ENCODE results near the gene WDSUB1.

Gene WDSUB1

GRCh38 chr2:159266554-159266953, 19.9 kb downstream of the WDSUB1 start:
- no peak for DNase-seq

DNA sequence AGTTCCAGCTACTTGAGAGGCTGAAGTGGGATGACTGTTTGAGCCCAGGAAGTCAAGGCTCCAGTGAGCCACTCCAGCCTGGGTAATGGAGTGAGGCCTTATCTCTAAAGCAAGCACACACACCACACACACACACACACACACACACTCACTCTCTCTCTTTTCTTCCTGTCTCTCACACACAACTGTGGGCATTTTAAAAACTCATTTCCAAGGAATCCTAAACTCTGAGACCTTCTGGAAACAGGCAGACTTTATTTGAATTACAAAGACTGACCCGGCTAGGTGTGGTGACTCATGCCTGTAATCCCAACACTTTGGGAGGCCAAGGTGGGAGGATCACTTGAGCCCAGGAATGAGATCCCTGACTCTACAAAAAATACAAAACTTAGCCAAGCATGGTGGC, 21.3 kb downstream of the WDSUB1 start:
- DNase-seq: peak; percentile 61

- DNase-seq: no peak
Observed at GRCh38 chr2:159262904-159263303, 23.6 kb downstream of the WDSUB1 start.

GRCh38 chr2:159262226-159262625, 24.3 kb downstream of the WDSUB1 start:
- DNase-seq: peak; percentile 68

DNA sequence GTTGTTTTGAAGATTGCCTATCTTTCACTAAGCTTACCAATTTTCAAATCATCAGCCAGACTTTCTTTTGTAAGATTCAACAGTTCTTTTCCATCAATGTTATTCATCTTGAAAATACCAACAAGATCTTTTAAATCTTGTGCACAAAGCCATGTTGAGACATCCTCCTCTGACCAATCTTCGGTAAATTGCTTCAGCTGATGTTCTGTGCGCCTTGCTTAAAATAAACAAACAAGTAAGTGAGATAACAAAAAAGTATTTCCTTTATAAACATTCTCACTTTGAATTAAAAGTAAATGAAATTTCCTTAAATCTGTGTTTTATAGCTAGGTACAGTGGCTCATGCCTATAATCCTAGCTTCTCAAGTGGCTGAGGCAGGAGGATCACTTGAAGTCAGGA, 30.3 kb downstream of the WDSUB1 start:
- no peak for DNase-seq

GRCh38 chr2:159252905-159253304, 33.6 kb downstream of the WDSUB1 start:
- no peak for DNase-seq

- DNase-seq: no peak
Observed at GRCh38 chr2:159251296-159252173, 35.0 kb downstream of the WDSUB1 start.

DNA sequence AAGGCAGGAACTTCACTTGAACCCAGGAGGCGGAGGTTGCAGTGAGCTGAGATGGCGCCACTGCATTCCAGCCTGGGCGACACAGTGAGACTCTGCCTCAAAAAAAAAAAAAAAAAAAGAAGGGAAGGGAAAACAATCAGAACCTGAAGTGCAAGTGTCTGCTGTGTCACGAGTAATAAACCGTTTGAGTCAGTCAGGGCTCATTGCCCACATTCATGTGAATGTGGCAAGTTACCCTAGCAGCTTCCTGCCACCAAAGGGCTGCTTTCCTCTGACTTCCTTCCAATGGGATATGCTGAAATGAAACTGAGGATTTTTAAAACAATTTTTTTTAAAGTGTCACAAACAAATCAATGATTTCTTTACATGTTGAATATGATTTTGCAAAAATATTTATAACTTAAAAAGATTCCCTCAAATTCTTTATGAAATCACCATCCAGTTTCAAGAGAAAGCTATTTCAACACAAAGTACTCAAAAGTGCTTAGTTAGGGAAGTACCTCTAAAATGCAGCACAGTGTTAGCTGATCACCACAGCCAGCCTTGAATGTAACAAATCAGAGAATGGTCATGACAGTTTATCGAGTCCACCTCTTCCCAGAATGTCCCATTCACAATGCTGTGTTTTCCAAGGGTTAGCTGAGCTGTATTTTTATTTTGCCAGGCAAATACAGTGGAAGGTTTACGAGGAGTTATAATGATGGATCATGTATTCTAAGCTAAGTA, 36.4 kb downstream of the WDSUB1 start:
- DNase-seq: peak; percentile 68

DNA sequence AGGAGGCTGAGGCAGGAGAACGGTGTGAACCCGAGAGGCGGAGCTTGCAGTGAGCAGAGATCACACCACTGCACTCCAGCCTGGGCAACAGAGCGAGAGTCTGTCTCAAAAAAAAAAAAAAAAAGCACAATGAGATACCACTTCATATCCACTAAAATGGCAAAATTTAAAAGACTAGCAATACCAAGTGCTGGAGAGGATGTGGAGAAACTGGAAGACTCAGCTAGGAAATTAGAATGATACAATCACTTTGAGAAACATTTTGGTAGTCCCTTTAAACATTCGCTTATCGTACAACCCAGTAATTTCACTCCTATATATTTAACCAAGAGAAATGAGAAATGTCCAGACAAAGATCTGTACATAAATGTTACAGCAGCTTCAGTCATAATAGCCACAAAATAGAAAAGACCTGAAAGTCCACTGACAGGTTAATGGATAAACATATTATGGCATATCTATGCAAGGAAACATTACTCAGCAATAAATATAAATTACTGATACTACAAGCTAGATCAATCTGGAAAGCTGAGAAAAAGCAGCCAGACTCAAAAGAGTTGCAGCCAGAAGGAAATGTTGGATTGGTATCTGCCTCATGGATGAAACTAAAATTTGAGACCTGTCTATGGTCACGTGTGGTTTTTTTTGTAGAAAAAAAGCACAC, 40.0 kb downstream of the WDSUB1 start:
- DNase-seq: no peak

GRCh38 chr2:159243529-159243928, 43.0 kb downstream of the WDSUB1 start:
- DNase-seq: peak; percentile 53

GRCh38 chr2:159234868-159235267, 51.6 kb downstream of the WDSUB1 start:
- no peak for DNase-seq

DNA sequence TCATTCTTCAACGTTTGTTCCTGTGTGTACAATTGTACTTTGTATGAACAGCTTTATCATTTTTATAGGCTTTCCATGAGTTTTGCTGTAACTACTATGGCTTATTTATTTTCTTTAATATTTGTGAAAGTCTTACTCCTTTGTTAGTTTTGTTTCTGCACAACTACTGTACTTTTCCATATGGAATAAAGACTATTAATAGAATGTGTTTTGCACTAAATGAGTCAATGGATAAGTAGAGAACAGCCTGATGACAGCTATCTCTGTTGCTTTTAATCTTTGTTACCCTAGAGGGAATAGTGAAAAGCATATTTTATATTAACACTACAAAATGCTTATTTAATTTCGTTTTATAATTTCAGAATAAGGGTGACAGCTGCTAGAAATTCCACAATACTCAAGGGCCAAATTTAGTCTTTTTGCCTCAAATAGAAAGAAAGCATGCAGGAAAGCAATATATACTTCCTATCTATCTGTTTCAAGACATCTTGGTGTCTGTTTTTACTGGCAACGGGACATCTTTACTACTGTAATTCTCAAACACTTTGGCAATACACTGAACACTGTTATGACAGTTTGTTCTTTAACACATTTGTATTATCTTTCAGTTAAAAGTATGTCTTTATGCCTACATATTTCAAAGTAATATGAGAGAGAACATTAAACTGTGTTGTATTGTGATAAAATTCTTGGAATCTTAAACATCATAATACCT, 53.9 kb downstream of the WDSUB1 start:
- no peak for DNase-seq

DNA sequence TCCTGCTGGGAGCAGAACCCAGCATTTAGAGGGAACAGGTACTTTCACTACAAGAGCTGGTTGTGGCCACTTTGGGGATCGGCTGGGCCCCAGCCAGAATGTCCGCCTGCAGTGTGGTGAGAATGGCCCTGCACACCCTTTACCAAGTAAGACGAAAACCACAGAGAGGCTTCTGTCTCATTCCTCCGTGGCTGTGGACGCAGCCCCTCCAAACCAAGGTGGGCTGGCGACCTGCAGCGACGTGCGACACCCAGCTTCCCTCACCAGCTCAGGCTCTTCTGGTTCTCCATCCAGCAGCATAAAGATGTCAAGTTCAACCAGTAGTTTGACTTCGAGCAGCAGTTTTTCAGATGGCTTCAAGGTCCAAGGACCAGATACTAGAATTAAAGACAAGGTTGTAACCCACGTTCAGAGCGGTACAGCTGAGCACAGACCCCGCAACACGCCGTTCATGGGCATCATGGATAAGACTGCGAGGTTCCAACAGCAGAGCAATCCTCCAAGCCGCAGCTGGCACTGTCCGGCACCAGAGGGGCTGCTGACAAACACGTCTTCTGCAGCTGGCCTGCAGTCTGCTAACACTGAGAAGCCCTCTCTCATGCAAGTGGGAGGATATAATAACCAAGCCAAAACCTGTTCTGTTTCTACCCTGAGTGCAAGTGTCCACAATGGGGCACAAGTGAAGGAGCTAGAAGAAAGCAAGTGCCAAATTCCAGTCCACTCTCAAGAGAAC, 56.2 kb downstream of the WDSUB1 start:
- no peak for DNase-seq

DNA sequence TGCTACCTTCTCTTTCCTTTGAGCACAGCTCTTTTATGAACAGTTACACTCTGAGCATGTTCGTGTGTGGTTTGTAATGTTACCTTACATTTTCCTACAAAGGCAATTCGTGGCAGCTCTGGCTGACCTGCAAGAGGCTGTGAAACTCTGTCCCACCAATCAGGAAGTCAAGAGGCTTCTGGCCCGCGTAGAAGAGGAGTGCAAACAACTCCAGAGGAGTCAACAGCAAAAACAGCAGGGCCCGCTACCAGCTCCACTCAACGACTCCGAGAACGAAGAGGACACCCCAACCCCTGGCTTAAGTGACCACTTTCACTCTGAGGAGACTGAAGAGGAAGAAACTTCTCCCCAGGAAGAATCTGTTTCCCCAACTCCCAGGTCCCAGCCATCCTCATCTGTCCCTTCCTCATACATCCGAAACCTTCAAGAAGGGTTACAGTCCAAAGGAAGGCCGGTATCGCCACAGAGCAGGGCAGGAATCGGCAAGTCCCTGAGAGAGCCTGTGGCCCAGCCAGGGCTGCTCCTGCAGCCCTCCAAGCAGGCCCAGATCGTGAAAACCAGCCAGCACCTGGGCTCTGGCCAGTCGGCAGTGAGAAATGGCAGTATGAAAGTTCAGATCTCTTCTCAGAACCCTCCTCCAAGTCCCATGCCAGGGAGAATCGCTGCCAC, 56.9 kb downstream of the WDSUB1 start:
- no peak for DNase-seq

DNA sequence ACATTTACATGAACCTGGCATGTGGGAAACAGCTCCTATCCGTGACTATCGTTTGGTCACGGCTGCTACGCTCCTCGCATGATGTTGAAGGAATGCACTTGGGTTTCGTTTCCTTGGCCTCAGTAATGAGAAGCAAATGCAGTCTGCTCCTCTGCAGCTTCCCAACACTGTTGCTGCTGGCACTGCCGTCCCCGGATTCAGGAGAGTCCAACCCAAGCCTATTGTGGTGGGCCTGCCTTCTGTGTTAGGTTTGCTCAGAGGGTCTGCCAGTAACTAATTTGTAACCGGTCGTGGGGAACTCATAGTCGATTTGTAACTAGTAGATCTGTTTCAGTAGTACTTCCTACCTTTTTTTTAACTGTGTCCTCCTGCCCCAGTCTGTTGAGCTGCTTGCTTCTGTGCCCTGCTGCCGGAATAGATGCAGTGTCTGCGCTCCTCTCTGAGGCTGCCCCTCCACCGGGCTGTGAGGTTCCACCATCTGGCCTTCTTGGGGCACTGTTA, 58.4 kb downstream of the WDSUB1 start:
- peak; percentile 63 for DNase-seq

GRCh38 chr2:159227467-159227866, 59.0 kb downstream of the WDSUB1 start:
- no peak for DNase-seq

- no peak for DNase-seq
Observed at GRCh38 chr2:159226608-159227385, 59.7 kb downstream of the WDSUB1 start.

- peak; percentile 47 for DNase-seq
Observed at GRCh38 chr2:159226059-159226461, 60.4 kb downstream of the WDSUB1 start.

GRCh38 chr2:159225025-159226016, 61.2 kb downstream of the WDSUB1 start:
- no peak for DNase-seq
